ENCODE results near the gene EML4. TPM values are rescaled to one million over a fixed set of nuclear protein-coding genes. Genes with fewer than 3 reads are reported as not detected.
A peak's percentile ranks its signal among the peaks of the same experiment; 100 is the strongest.

Gene EML4
- total and polyA plus RNA-seq, 2 of the 13 experiments (the other 11 are each of a cell fraction or from before 2014, with no cell fraction given), result 243 to 476 TPM

DNA sequence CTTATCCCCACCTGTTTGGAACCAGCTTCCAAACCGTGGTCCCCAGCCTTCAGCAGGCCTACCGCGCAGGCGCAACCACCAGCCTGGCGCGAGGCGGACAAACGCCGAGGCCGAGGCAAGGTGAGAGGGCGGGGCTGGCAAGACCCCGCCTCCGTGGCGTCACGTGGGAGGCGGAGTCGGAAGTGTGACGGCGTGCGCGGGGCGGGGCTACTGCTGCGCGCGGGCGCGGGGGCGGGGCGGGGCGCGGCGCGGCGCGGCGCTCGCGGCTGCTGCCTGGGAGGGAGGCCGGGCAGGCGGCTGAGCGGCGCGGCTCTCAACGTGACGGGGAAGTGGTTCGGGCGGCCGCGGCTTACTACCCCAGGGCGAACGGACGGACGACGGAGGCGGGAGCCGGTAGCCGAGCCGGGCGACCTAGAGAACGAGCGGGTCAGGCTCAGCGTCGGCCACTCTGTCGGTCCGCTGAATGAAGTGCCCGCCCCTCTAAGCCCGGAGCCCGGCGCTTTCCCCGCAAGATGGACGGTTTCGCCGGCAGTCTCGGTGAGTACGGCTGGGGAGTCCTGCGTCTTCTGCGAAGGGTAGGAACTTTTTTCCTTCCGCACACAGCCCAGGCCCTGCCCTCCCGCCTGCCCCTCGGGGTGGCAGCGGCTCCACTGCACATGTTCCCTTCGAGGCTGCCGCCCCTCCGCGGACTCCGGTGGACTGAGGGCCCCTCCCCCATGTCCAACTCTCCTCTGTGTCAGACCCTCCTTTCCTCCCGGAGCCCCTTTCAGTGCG, at the start of gene EML4 (continued):
- TF ChIP-seq, protein P1, sequence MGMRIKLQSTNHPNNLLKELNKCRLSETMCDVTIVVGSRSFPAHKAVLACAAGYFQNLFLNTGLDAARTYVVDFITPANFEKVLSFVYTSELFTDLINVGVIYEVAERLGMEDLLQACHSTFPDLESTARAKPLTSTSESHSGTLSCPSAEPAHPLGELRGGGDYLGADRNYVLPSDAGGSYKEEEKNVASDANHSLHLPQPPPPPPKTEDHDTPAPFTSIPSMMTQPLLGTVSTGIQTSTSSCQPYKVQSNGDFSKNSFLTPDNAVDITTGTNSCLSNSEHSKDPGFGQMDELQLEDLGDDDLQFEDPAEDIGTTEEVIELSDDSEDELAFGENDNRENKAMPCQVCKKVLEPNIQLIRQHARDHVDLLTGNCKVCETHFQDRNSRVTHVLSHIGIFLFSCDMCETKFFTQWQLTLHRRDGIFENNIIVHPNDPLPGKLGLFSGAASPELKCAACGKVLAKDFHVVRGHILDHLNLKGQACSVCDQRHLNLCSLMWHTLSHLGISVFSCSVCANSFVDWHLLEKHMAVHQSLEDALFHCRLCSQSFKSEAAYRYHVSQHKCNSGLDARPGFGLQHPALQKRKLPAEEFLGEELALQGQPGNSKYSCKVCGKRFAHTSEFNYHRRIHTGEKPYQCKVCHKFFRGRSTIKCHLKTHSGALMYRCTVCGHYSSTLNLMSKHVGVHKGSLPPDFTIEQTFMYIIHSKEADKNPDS (CRISPR knock-in tag; IDR thresholded peaks at IDR 0.05), result no peak
- TF ChIP-seq ZNF160 (CRISPR knock-in tag; IDR thresholded peaks at IDR 0.05), result peak; percentile 54
- TF ChIP-seq ATRX (CRISPR knock-in tag; IDR thresholded peaks at IDR 0.05; ENCODE audit: borderline replicate concordance), result no peak
- TF ChIP-seq TRIM22 (IDR thresholded peaks at IDR 0.05), result no peak
- 0 out of 2 replicates have a peak, but pooled peaks have one; percentile 49 for TF ChIP-seq ZNF598 (CRISPR knock-in tag; IDR thresholded peaks at IDR 0.05; ENCODE audit: borderline replicate concordance)
- no peak for TF ChIP-seq JUND (CRISPR knock-in tag; IDR thresholded peaks at IDR 0.05)
- 0 out of 2 replicates have a peak, but pooled peaks have one; percentile 48 for TF ChIP-seq TOE1 (CRISPR knock-in tag; IDR thresholded peaks at IDR 0.05)
- TF ChIP-seq ZNF781 (CRISPR knock-in tag; IDR thresholded peaks at IDR 0.05; ENCODE audit: borderline replicate concordance, not compliant biosample characterization), result peak; percentile 7
- TF ChIP-seq YEATS4 (CRISPR knock-in tag; IDR thresholded peaks at IDR 0.05; ENCODE audit: borderline replicate concordance), result peak; percentile 72
- TF ChIP-seq, protein P2, sequence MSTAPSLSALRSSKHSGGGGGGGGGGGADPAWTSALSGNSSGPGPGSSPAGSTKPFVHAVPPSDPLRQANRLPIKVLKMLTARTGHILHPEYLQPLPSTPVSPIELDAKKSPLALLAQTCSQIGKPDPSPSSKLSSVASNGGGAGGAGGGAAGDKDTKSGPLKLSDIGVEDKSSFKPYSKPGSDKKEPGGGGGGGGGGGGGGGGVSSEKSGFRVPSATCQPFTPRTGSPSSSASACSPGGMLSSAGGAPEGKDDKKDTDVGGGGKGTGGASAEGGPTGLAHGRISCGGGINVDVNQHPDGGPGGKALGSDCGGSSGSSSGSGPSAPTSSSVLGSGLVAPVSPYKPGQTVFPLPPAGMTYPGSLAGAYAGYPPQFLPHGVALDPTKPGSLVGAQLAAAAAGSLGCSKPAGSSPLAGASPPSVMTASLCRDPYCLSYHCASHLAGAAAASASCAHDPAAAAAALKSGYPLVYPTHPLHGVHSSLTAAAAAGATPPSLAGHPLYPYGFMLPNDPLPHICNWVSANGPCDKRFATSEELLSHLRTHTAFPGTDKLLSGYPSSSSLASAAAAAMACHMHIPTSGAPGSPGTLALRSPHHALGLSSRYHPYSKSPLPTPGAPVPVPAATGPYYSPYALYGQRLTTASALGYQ (CRISPR knock-in tag; IDR thresholded peaks at IDR 0.05), result 0 out of 2 replicates have a peak, but pooled peaks have one; percentile 47
- TF ChIP-seq HES4 (CRISPR knock-in tag; IDR thresholded peaks at IDR 0.05; ENCODE audit: borderline replicate concordance), result peak; percentile 93
- no peak for TF ChIP-seq SETDB1 (CRISPR knock-in tag; IDR thresholded peaks at IDR 0.05; ENCODE audit: borderline replicate concordance)
- no peak for TF ChIP-seq ZNF569 (CRISPR knock-in tag; IDR thresholded peaks at IDR 0.05; ENCODE audit: borderline replicate concordance)
- peak; percentile 86 for TF ChIP-seq RFXAP (CRISPR knock-in tag; IDR thresholded peaks at IDR 0.05; ENCODE audit: borderline replicate concordance)
- peak; percentile 96 for TF ChIP-seq PTBP1 (IDR thresholded peaks at IDR 0.05; ENCODE audit: low read depth, low read length, poor library complexity, severe bottlenecking)
- TF ChIP-seq GZF1 (CRISPR knock-in tag; IDR thresholded peaks at IDR 0.05), result no peak; the same call in 1 of the 2 replicates
- peak; percentile 65 for TF ChIP-seq TEAD3 (CRISPR knock-in tag; optimal IDR thresholded peaks at IDR 0.05; ENCODE audit: borderline replicate concordance)
- peak; percentile 48; the same call in 1 of the 2 replicates for TF ChIP-seq NKX3-1 (CRISPR knock-in tag; IDR thresholded peaks at IDR 0.05)
- TF ChIP-seq ZNF556 (CRISPR knock-in tag; IDR thresholded peaks at IDR 0.05; ENCODE audit: borderline replicate concordance), result no peak
- TF ChIP-seq GTF2F1 (IDR thresholded peaks at IDR 0.05; ENCODE audit: low read length), result no peak
- no peak for TF ChIP-seq ZSCAN5A (CRISPR knock-in tag; IDR thresholded peaks at IDR 0.05; ENCODE audit: borderline replicate concordance)
- TF ChIP-seq GABPA (IDR thresholded peaks at IDR 0.05; ENCODE audit: low read depth, low read length), result no peak
- no peak for TF ChIP-seq GABPA (CRISPR knock-in tag; IDR thresholded peaks at IDR 0.05; ENCODE audit: low read depth)

All from HepG2 (cell line).